Esophagus muscularis mucosa (tissue), 4 donors: ENCODE data around the gene TAX1BP1.

ENCODE experiments used
- EP300 ChIP-seq: sonication (generic); formaldehyde crosslinking; IDR thresholded peaks from one replicate; pipeline ENCODE4 v1.6.1; 2017; ENCODE audit warnings: antibody characterized with exemption
- POLR2AphosphoS5 ChIP-seq, 2 donors: sonication (generic); formaldehyde crosslinking; IDR thresholded peaks; one replicate each; pipeline ENCODE4 v1.6.1; 2017; ENCODE audit warnings: antibody characterized with exemption in 2 of 2
- TF ChIP-seq, protein P1 (sequence below), 3 experiments: fragments of 200-600 bp in 2 of 3; fragments of 450-650 bp in 1 of 3; sonication (generic) in 2 of 3; IDR thresholded peaks; one replicate each; pipeline ENCODE4 v1.5.1; 2017 to 2019; ENCODE audit warnings: antibody characterized with exemption in 3 of 3, mild to moderate bottlenecking in 2 of 3, moderate library complexity in 1 of 3

GRCh38 chr7:27730112-27730511, 9.8 kb upstream of the TAX1BP1 start:
- TF ChIP-seq POLR2AphosphoS5 (IDR thresholded peaks at IDR 0.05): no peak
- TF ChIP-seq, protein P1, sequence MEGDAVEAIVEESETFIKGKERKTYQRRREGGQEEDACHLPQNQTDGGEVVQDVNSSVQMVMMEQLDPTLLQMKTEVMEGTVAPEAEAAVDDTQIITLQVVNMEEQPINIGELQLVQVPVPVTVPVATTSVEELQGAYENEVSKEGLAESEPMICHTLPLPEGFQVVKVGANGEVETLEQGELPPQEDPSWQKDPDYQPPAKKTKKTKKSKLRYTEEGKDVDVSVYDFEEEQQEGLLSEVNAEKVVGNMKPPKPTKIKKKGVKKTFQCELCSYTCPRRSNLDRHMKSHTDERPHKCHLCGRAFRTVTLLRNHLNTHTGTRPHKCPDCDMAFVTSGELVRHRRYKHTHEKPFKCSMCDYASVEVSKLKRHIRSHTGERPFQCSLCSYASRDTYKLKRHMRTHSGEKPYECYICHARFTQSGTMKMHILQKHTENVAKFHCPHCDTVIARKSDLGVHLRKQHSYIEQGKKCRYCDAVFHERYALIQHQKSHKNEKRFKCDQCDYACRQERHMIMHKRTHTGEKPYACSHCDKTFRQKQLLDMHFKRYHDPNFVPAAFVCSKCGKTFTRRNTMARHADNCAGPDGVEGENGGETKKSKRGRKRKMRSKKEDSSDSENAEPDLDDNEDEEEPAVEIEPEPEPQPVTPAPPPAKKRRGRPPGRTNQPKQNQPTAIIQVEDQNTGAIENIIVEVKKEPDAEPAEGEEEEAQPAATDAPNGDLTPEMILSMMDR (IDR thresholded peaks at IDR 0.05): no peak
- no peak for TF ChIP-seq EP300
